Measurements from ENCODE around the gene SPRR2G.

DNA sequence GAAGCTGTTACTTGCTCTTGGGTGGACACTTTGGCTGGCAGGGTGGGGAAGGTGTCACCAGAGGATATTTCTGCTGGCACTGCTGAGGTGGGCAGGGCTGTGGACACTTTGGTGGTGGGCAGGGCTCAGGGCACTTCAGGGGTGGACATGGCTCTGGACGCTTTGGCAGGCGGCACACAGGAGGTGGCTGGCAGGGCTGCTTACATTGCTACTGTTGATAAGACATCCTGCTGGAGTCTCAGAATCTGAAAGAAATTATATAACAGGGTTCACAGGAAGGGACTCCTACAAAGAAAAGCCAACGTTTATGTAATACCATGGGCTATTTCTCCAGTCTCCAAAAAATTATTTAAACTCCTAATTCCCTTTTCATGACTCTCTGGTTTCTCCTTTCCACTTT lies 10.2 kb downstream of the SPRR2G start:
- TF ChIP-seq POLR2A (IDR thresholded peaks at IDR 0.05; ENCODE audit: extremely low read depth, insufficient read length) (no peak), MYC (IDR thresholded peaks at IDR 0.05; ENCODE audit: low read depth, low read length) (no peak)
- TF ChIP-seq, protein P1, sequence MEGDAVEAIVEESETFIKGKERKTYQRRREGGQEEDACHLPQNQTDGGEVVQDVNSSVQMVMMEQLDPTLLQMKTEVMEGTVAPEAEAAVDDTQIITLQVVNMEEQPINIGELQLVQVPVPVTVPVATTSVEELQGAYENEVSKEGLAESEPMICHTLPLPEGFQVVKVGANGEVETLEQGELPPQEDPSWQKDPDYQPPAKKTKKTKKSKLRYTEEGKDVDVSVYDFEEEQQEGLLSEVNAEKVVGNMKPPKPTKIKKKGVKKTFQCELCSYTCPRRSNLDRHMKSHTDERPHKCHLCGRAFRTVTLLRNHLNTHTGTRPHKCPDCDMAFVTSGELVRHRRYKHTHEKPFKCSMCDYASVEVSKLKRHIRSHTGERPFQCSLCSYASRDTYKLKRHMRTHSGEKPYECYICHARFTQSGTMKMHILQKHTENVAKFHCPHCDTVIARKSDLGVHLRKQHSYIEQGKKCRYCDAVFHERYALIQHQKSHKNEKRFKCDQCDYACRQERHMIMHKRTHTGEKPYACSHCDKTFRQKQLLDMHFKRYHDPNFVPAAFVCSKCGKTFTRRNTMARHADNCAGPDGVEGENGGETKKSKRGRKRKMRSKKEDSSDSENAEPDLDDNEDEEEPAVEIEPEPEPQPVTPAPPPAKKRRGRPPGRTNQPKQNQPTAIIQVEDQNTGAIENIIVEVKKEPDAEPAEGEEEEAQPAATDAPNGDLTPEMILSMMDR (IDR thresholded peaks at IDR 0.05; ENCODE audit: low read depth, low read length) = no peak
- TF ChIP-seq, protein P2, sequence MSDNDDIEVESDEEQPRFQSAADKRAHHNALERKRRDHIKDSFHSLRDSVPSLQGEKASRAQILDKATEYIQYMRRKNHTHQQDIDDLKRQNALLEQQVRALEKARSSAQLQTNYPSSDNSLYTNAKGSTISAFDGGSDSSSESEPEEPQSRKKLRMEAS (IDR thresholded peaks at IDR 0.05; ENCODE audit: low read depth, low read length) = no peak

Measured in NB4 (cell line).